ENCODE measurements around the gene PINLYP.
"Not testable (repeated sequence)": the region's sequence is repeated elsewhere in the genome, so short reads cannot be mapped to it uniquely, and the experiment has no call there.

Gene PINLYP

GRCh38 chr19:43586346-43586745, 10.7 kb downstream of the PINLYP start:
- no peak for FAIRE-seq

DNA sequence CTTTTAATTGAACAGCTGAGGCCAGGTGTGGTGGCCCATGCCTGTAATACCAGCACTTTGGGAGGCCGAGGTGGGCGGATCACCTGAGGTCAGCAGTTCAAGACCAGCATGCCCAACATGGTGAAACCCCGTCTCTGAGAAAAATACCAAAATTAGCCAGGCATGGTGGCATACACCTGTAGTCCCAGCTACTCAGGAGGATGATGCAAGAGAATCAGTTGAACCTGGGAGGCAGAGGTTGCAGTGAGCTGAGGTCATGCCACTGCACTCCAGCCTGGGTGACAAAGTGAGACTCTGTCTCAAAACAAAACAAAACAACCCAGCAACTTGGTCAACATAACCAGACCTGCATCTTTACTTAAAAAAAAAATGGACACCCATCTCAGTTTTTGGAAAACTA, 11.4 kb downstream of the PINLYP start:
- FAIRE-seq: not testable (repeated sequence)

GRCh38 chr19:43589277-43589676, 13.7 kb downstream of the PINLYP start:
- no peak for FAIRE-seq

DNA sequence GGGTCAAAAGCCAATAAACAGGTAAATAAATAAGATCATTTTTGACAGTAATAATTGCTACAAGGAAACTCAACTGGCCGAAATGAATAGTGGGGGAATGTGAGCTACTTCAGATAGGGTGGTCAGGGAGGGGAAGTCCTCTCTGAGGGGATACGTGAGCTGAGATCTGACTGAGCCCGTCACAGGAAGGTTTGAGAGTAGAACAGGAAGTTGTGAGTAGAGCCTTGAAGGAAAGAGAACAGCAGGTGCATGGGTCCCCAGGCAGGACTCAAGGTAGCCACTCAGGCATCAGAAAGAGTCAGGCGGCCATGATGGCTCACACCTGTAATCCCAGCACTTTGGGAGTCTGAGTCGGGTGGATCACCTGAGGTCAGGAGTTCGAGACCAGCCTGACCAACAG, 14.1 kb downstream of the PINLYP start:
- no peak for FAIRE-seq

DNA sequence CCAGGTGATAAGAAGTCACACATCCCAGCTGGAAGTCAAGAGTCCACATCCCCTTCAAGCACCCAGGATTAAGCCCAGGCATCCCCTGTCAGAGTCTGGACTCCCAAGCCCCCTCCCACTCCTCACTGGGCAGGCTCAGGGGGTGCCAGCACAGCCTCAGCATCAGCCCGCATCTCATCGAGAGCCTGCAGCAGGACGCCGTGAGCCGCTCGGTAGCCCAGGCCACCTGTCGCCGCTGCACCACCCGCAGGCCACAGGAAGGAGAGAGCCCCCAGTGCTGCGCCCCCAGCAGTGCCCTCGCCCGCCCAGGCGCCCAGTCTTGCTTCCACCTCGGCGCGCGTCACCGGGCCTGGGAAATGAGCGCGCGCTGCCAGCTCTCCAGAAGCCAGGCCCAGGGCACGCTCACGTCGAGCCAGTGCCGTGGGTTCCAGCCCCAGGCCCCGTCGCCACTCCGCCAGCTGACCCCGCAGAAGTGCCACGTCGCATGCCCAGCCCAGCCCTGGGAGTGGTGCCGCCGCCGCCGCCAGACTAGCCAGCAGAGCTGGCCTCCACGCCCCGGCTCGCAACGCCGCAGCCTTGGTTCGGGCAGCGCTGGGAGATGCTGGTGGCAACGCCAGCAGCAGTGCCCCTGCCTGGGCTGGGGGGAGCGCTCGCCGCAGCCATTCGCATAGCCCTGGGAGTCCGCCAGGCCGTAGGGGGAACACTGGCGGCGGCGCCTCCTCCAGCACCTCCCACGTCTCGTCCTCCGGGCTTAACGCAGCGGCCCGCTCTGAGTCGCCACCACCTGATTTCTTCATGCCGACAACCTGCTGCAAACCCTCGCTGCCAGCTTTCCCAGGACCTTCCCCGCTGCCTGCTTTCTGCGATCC, 16.5 kb downstream of the PINLYP start:
- FAIRE-seq: no peak

DNA sequence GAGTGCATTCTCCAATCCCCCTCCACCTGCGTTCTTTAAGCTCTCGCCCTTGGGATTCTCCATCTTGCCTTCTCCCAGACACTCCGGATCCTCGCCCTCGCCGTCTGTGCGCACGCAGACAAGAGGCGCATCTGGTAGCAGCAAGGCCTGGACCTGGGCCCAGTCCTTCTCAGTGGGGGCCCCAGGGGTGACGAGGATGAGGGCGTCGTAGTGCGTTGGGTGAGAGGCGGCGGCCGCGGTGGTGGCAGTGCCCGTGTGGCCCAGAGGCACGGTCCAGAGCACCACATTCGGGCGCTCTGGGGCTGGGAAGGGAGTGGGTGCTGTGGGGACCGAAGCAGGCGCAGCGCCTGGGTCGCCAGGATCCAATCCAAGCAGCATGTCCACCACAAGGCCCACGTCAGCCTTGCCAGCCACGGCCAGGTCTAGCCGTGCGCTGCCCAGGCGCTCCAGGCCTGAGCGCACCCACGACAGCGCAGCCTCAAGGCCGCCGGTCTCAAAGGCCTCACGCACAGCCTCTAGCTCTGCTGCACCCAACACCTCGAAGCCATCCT, 17.3 kb downstream of the PINLYP start:
- FAIRE-seq: no peak

DNA sequence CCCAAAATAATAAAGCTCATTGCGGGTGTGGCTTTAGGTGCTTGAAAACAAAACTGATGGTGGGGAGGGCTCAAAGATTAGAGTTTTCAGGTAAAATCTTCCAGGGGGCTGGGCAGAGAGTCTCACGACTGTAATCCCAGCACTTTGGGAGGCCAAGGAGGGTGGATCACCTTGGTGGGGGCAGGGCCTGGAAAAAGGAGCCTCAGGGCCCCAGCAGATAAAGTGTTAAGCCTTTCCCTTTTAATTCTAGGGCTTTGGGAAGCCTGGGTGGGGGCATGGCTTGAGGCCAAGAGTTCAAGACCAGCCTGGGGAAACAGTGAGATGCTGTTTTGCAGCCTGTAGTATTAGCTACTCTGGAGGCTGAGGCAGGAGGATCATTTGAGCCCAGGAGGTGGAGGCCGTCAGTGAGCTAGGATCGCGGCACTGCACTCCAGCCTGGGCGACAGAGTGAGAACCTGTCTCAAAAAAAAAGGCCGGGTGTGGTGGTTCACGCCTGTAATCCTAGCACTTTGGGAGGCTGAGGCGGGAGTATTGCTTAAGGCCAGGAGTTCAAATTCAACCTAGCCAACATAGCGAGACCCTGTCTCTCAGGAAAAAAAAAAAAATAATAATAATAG, 18.6 kb downstream of the PINLYP start:
- no peak for FAIRE-seq

GRCh38 chr19:43594710-43595604, 19.4 kb downstream of the PINLYP start:
- no peak for FAIRE-seq

DNA sequence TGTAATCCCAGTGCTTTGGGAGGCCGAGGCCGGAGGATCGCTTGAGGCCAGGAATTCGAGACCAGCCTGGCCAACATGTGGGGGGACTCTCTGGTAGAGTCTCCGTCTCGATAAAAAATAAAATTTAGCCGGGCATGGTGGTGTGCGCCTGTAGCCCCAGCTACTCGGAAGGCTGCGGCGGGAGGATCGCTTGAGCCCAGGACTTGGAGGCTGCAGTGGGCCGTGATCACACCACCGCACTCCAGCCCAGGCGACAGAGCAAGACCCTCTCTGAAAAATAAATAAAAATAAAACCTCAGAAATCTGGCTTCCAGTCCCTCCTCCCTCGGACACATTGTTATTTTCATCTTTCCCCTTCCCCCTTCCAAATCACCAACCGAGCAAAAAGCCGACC, 20.0 kb downstream of the PINLYP start:
- no peak for FAIRE-seq

DNA sequence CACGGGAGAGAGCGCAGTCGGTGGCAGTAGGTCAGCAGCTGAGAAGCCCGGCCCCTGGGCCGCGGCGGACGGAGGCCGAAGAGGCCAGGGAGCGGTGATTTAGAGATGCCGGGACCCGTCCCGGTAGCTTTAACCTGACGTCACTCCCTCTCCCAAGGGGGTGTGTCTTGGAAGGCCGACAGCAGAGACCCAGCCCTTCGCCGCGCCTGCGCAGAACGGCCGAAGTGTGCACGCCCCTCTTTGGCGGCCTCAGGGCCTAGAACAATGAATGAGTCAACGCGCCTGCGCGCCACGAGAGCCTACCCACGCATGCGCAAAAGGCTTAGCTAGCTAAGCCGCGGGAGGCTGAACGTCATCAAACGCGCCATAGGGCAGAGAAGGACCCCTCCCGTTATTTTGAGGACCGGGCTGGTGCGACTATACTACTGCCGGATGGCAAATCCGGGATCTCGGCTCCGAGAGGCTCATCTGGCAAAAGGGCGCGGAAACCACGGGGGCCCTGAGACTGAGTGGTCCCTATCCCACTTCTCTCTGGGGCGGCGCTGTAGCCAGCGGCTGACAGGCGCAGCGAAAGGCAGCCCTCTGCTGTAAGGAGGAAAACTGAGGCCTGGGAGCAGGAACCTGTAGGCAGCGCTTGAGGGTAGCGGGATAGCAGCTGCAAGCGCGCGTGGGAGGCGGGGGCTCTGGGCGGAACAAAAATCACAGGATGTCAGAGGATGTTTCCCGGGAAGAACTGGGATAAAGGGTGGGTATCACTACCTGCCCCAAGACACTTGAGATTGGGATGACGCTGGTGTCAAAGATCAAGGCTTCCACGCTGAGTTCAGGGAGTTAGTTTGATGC, 20.6 kb downstream of the PINLYP start, which contains the start of the genes IRGQ and ZNF576:
TSS of gene IRGQ (minus strand) at position 136 of the 843 bp plus-strand sequence. CDS start 796 bp downstream, outside the sequence.
TSS of gene ZNF576 (plus strand) at position 597 of the 843 bp plus-strand sequence. CDS start 514 bp downstream, outside the sequence.
- FAIRE-seq: peak; percentile 95

DNA sequence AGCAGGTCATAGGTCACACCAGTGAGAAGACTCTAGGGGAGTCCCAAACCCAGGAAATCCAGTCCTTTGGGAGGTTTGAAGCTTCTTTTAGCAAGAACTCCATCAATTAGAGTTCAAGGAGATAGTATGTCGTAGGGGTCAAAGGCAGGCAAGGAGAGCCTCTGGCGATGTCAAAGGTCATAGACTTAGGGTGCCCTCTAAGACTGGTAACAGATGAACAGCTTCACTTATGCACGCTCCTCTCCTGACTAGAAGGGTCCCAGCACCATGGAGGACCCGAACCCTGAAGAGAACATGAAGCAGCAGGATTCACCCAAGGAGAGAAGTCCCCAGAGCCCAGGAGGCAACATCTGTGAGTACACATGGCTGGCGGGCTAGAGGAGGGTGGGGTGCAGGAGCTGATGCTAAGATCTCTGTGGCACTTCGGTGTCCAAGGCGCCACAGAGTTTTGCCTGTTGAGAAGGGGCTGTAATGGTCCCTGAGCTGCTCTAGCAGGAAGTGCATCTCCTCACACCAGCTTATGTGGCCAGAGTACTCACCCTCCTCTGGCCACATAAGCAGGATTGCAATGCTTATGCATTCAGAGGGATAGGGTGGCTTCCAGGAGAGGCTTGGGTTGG, 21.4 kb downstream of the PINLYP start:
- no peak for FAIRE-seq

- no peak for FAIRE-seq
These were observed 22.3 kb downstream of the PINLYP start for GRCh38 chr19:43597876-43598275.

DNA sequence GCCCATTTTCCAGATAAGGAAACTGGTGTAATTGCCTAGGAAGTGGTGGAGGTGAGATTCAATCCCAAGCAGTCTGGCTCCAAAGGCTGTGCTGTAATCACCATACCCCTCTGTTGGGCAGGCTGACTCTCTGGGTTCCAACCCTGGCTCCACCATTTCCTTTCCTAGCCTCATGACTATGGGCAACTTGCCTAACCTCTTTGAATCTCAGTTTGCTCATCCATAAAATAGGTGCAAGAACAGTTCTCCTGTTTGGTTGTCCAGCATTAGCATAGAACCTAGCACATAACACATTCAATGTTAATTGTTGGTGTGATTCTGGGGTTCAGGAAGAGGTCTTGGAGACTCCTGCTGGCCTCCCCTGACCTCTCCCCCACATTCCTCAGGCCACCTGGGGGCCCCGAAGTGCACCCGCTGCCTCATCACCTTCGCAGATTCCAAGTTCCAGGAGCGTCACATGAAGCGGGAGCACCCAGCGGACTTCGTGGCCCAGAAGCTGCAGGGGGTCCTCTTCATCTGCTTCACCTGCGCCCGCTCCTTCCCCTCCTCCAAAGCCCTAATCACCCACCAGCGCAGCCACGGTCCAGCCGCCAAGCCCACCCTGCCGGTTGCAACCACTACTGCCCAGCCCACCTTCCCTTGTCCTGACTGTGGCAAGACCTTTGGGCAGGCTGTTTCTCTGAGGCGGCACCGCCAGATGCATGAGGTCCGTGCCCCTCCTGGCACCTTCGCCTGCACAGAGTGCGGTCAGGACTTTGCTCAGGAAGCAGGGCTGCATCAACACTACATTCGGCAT, 23.0 kb downstream of the PINLYP start:
- no peak for FAIRE-seq

- FAIRE-seq: no peak
These were observed 24.2 kb downstream of the PINLYP start for GRCh38 chr19:43599635-43600295.

DNA sequence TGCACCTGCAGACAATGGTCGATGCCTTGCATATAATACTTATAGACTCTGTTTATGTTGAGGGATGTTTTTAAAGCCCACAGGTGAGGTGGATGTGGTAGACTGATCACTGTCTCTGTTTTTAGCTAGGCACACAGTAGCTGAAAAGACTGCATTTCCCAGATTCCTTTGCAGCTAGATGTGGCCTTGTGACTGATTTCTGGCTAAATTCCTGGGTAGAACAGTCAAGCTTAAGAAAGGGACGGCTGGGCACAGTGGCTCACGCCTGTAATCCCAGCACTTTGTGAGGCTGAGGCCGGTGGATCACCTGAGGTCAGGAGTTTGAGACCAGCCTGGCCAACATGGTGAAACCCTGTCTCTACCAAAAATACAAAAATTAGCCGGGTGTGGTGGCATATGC, 24.7 kb downstream of the PINLYP start:
- FAIRE-seq: not testable (repeated sequence)

- FAIRE-seq: no peak
These were observed 30.4 kb downstream of the PINLYP start for GRCh38 chr19:43605875-43606568.

DNA sequence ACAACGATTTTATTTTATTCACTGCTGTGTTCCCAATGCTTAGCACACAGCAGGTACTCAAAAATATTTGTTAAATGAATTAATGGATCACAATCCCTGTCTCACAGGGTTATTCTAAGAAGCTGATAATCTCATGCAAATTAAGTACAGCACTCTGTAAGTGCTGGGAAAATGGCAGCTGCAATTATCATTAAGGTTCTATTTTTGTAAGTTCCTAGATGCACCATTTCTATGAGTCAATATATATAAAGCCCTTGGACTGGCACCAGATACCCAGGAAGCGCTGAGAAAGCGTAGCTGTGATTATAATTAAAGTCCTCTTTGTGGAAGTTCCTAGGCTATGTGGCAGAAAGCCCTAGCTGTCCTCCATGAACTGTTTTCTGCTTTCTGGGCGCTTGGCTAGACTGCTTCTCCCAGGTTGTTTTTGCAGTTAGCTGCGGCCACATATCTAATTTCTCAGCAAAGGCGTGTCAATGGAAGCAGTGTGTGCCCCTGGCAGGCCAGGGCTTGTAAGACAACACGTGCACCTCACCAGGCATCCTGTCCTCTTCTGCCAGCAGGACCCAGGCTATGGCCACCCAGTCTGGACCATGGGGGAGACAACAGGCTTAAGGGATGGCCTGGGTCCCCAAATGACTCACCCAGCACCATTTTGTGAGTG, 31.1 kb downstream of the PINLYP start:
- FAIRE-seq: no peak

Data from TTC549 (cell line).